Hepatocyte (in vitro differentiated cells): Measurements from ENCODE around the gene RAB2B.

Experiments used
- EZH2 ChIP-seq: fragments of 200-600 bp; sonication (generic); IDR thresholded peaks from 2 replicates; pipeline ENCODE4 v1.6.1; 2016; ENCODE audit warnings: antibody characterized with exemption, mild to moderate bottlenecking, borderline replicate concordance
- EZH2phosphoT487 ChIP-seq: fragments of 200-600 bp; sonication (generic); IDR thresholded peaks from one replicate; pipeline ENCODE4 v1.6.1; 2018; ENCODE audit warnings: antibody characterized with exemption, mild to moderate bottlenecking, low read depth, moderate library complexity; ENCODE audit not compliant: unreplicated experiment, severe bottlenecking
- TF ChIP-seq, protein P1 (sequence below): fragments of 200-600 bp; sonication (generic); IDR thresholded peaks from 2 replicates; pipeline ENCODE4 v1.5.1; 2016; ENCODE audit warnings: antibody characterized with exemption, mild to moderate bottlenecking; ENCODE audit not compliant: poor library complexity

DNA sequence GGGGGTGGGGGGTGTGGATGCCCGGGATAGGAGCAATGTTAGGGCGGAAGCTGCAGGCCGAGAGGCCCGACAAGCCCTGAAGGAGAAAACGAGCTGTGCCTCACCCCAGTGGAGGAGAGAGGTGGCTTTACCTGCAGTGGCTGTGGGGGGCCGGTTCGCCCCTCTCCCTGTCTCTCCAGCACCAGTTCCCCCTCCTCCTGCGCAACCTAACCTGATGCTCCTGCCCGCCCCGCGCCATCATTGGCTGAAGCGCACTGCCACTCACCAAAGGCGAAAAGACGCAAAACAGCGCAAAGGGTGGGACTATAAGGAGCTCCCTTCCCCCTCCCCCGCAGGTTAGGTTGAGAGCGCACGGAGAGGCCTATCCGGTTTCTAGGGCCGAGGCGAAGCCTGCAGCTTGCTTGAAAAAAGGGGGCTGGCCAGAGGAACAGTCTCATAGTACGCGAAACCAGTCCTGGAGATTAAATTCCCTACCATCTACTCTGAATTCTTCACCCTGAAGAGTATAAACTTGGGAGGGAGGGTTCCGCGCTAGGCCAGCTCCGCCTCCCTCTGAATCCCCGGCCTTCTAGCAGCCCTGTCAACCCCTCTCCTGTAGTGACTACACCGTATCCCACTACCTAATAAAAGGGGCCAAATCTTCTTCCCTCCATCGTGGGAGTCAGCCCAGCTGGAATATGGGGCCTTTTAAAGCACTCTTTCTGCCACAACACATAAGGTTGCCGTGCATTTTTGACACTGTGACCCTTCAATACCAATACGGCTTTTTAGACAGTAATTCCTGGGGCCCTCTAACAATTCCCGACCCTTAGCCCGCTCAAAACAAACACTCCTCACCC is 39.5 kb downstream of the RAB2B start:
- TF ChIP-seq EZH2 (no peak), EZH2phosphoT487 (no peak)
- TF ChIP-seq, protein P1, sequence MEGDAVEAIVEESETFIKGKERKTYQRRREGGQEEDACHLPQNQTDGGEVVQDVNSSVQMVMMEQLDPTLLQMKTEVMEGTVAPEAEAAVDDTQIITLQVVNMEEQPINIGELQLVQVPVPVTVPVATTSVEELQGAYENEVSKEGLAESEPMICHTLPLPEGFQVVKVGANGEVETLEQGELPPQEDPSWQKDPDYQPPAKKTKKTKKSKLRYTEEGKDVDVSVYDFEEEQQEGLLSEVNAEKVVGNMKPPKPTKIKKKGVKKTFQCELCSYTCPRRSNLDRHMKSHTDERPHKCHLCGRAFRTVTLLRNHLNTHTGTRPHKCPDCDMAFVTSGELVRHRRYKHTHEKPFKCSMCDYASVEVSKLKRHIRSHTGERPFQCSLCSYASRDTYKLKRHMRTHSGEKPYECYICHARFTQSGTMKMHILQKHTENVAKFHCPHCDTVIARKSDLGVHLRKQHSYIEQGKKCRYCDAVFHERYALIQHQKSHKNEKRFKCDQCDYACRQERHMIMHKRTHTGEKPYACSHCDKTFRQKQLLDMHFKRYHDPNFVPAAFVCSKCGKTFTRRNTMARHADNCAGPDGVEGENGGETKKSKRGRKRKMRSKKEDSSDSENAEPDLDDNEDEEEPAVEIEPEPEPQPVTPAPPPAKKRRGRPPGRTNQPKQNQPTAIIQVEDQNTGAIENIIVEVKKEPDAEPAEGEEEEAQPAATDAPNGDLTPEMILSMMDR, result no peak
